IPS-NIHi11 (cell line): ENCODE measurements around the gene MYRIP.
"Not testable (repeated sequence)": the region's sequence is repeated elsewhere in the genome, so short reads cannot be mapped to it uniquely, and the experiment has no call there.

Experiments
- DNase-seq: peaks from one replicate; pipeline ENCODE4 v3.0.0; 2012; ENCODE audit warnings: mixed read lengths, low spot score

Gene MYRIP

GRCh38 chr3:40042752-40043443, 233.5 kb downstream of the MYRIP start:
- no peak for DNase-seq

- no peak for DNase-seq
Observed at GRCh38 chr3:40043444-40043755, 234.0 kb downstream of the MYRIP start.

GRCh38 chr3:40044487-40044886, 235.1 kb downstream of the MYRIP start:
- DNase-seq, result no peak

- DNase-seq, result peak; percentile 19
Observed at GRCh38 chr3:40045051-40045450, 235.6 kb downstream of the MYRIP start.

GRCh38 chr3:40046149-40046548, 236.7 kb downstream of the MYRIP start:
- DNase-seq, result no peak

- no peak for DNase-seq
Observed at GRCh38 chr3:40047406-40047805, 238.0 kb downstream of the MYRIP start.

- no peak for DNase-seq
Observed at GRCh38 chr3:40053663-40054062, 244.3 kb downstream of the MYRIP start.

GRCh38 chr3:40054568-40055222, 245.3 kb downstream of the MYRIP start:
- no peak for DNase-seq

- no peak for DNase-seq
Observed at GRCh38 chr3:40055361-40055760, 246.0 kb downstream of the MYRIP start.

- no peak for DNase-seq
Observed at GRCh38 chr3:40055956-40056355, 246.5 kb downstream of the MYRIP start.

- DNase-seq, result no peak
Observed at GRCh38 chr3:40057077-40057476, 247.7 kb downstream of the MYRIP start.

GRCh38 chr3:40057786-40058185, 248.4 kb downstream of the MYRIP start:
- no peak for DNase-seq

- no peak for DNase-seq
Observed at GRCh38 chr3:40068636-40069035, 259.2 kb downstream of the MYRIP start.

GRCh38 chr3:40070816-40071215, 261.4 kb downstream of the MYRIP start:
- DNase-seq, result no peak

GRCh38 chr3:40071683-40072238, 262.4 kb downstream of the MYRIP start:
- no peak for DNase-seq

- DNase-seq, result peak; percentile 48
Observed at GRCh38 chr3:40073310-40074007, 264.1 kb downstream of the MYRIP start.

- not testable (repeated sequence) for DNase-seq
Observed at GRCh38 chr3:40077139-40077538, 267.7 kb downstream of the MYRIP start.

- DNase-seq, result not testable (repeated sequence)
Observed at GRCh38 chr3:40077828-40078492, 268.6 kb downstream of the MYRIP start.

GRCh38 chr3:40078590-40078989, 269.2 kb downstream of the MYRIP start:
- DNase-seq, result no peak

- no peak for DNase-seq
Observed at GRCh38 chr3:40079203-40079846, 269.9 kb downstream of the MYRIP start.

- DNase-seq, result no peak
Observed at GRCh38 chr3:40079847-40080240, 270.4 kb downstream of the MYRIP start.

- no peak for DNase-seq
Observed at GRCh38 chr3:40083066-40083465, 273.7 kb downstream of the MYRIP start.
